ENCODE results near the gene OR5A2.
"Not testable (repeated sequence)": the region's sequence is repeated elsewhere in the genome, so short reads cannot be mapped to it uniquely, and the experiment has no call there.

Gene OR5A2, protein sequence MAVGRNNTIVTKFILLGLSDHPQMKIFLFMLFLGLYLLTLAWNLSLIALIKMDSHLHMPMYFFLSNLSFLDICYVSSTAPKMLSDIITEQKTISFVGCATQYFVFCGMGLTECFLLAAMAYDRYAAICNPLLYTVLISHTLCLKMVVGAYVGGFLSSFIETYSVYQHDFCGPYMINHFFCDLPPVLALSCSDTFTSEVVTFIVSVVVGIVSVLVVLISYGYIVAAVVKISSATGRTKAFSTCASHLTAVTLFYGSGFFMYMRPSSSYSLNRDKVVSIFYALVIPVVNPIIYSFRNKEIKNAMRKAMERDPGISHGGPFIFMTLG

DNA sequence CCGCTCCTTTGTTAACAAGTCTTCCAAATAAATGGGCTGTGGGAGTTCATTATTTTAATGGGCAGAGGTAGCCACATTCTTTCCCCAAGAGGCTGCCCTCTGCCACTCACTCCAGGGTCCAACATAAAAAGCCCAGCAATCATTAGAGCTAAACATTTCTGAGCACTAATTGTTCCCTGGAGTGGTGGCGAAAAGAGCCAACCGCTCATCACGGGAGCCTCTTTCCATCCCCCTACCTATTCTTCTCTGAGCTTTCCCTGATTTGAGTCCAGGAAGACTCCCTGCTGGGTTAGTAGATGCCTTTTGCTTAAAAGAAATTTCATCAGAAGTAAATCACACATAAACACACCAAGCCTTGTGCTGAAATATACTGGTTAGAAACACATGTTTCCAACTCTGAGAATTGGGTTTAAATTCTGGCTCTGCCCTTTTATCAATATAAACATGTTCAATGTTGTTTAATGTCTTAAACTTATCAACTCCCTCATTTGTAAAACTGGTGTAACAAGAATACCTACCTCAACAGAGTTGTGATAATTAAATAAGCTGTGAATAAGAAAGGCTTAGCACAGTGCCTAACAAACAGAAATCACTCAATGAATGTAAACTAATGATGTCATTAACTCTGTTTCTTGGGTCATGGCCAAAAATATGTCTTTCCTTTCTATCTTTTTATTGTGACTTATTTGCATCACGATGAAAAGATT lies at the start of gene OR5A2:
Gene OR5A2 (minus strand): TSS at position 53 of the 707 bp plus-strand sequence. CDS start 3,460 bp downstream, outside the sequence.
- TF ChIP-seq JUND (IDR thresholded peaks at IDR 0.05; ENCODE audit: low read depth): no peak
- in situ Hi-C loops (cut with HindIII; ENCODE audit: low pct_unique_long_range_greater_than_20kb, low sequenced_read_pairs): no loop called here
- DNase-seq (ENCODE audit: low read depth in 1 of 2, low spot score in 1 of 2): no peak

DNA sequence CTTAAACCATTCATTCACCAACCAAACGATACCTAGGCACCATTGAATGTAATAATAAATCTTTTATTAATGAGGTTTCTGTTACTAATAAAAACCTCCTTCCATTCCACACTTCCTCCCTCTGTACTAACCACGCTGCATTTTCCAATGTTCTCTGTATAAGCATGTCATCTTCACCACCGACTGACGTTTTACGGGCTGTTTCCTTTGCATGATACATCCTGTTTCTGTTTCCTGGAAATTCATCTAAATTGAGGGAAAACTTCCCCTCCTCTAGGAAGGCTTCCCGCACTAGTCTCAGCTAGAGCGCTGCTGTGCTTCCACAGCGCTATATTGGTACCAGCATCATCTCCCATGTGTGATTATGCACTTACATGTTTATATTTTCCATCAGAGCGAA lies 49.0 kb upstream of the OR5A2 start:
- TF ChIP-seq JUND (IDR thresholded peaks at IDR 0.05; ENCODE audit: low read depth): no peak
- DNase-seq (ENCODE audit: low read depth in 1 of 2, low spot score in 1 of 2): no peak
- in situ Hi-C loops (cut with HindIII; ENCODE audit: low pct_unique_long_range_greater_than_20kb, low sequenced_read_pairs): no loop called here

DNA sequence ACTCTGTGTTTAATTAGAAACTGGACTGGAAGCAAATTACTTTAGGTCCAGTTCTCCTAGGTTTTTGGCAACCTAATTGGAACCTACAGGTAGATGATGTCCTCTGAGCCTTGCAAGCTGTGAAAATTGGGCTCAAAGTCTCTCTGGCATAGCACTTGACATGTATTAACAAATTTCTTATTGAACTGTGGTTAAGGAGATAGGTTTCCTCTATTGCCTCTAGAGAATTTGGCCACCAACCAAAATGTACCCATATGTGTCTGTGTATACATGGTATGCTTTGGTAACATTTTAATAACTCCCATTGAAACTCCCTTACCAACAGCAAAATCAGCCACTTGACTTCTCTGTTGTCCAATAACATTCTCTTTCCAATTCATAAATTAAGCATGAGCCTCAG lies 46.8 kb upstream of the OR5A2 start, which contains the start of gene OR4D10:
Gene OR4D10 (plus strand): TSS at position 301 of the 400 bp plus-strand sequence. CDS start 4,115 bp downstream, outside the sequence.
- DNase-seq (ENCODE audit: low read depth in 1 of 2, low spot score in 1 of 2): no peak
- TF ChIP-seq JUND (IDR thresholded peaks at IDR 0.05; ENCODE audit: low read depth): no peak
- in situ Hi-C loops (cut with HindIII; ENCODE audit: low pct_unique_long_range_greater_than_20kb, low sequenced_read_pairs): no loop called here

DNA sequence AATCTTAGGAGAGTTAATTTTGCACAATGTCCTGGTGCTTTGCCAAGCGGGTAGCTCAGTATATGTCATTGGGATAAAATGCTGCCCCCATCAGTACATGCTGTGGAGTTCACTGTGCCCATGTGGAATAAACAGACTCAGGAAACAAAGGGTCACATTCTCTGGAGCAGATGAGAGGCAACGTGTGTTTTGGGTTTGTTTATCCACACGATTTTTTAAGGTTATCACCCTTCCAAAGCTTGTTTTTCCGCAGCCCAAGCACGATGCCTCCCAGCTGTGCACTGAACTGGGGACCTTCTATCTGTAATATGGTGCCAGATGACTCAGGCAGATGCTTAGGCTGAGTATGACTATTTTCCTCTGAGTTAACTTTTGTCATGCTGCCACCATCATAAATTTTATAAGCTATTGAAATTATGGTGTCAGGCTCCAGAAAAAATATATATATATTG lies 37.0 kb upstream of the OR5A2 start:
- in situ Hi-C loops (cut with HindIII; ENCODE audit: low pct_unique_long_range_greater_than_20kb, low sequenced_read_pairs): no loop called here

DNA sequence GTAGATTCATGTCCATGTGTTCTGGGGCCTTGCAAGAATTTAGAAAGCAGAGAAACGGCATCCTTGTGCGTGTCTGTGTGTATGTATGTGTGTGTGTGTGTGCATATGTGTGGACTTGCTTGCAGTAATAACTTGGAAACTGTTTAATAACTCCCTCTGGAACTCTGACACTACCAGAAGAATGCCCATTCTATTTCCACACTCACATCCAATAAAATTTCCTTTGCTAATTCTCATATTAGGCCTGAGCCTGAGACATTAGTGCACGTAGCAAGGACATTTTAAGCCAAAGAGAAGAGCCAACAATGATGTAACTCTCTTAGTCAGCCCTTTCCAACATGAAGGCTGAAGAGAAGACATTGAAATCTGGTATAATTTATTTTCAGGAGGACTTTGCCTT lies 33.7 kb upstream of the OR5A2 start:
- no peak for DNase-seq (ENCODE audit: low read depth in 1 of 2, low spot score in 1 of 2)
- TF ChIP-seq JUND (IDR thresholded peaks at IDR 0.05; ENCODE audit: low read depth): no peak
- in situ Hi-C loops (cut with HindIII; ENCODE audit: low pct_unique_long_range_greater_than_20kb, low sequenced_read_pairs): no loop called here

More for the DNA sequence above, 37.0 kb upstream of the OR5A2 start:
- DNase-seq (ENCODE audit: low read depth in 1 of 2, low spot score in 1 of 2): no peak
- no peak for TF ChIP-seq JUND (IDR thresholded peaks at IDR 0.05; ENCODE audit: low read depth)

DNA sequence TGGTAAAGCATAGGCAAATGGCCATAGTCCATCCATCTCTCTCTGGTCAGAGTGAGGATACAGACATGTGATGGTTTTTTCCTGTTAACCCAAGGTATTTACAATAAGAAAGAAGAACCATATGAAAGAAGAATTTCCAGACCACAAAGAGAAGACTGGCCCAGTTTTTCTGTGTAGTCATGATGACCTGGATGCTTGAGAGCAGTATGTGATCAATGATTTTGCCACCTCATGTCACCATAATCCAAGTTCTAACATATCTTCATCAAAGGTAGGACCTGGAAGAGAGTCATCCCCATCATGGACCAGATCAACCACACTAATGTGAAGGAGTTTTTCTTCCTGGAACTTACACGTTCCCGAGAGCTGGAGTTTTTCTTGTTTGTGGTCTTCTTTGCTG lies 30.4 kb upstream of the OR5A2 start, which contains the start of gene OR4D6:
Gene OR4D6 (plus strand): TSS at position 301 of the 400 bp plus-strand sequence. CDS start 0 bp downstream, at position 301.
- no peak for TF ChIP-seq JUND (IDR thresholded peaks at IDR 0.05; ENCODE audit: low read depth)
- in situ Hi-C loops (cut with HindIII; ENCODE audit: low pct_unique_long_range_greater_than_20kb, low sequenced_read_pairs): no loop called here
- DNase-seq (ENCODE audit: low read depth in 1 of 2, low spot score in 1 of 2): no peak

DNA sequence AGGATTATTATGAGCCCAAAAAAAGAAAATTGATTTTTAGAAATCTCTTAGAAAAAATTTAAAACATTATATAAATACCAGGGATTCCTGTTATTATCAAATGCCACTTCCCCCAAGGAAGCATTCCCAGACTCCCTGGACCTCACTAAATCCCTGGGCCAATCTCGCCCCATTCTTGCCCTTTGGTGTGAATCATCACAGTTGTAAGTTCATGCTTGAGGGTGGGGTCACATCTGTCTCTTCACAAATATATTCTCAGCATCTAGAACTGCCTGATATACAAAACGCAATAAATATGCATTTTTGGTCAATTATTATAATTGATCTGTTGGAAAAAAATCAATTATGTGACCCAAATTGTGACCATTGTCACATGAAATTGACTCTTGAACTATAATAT lies 22.3 kb upstream of the OR5A2 start:
- TF ChIP-seq JUND (IDR thresholded peaks at IDR 0.05; ENCODE audit: low read depth): no peak
- in situ Hi-C loops (cut with HindIII; ENCODE audit: low pct_unique_long_range_greater_than_20kb, low sequenced_read_pairs): no loop called here
- DNase-seq (ENCODE audit: low read depth in 1 of 2, low spot score in 1 of 2): no peak

DNA sequence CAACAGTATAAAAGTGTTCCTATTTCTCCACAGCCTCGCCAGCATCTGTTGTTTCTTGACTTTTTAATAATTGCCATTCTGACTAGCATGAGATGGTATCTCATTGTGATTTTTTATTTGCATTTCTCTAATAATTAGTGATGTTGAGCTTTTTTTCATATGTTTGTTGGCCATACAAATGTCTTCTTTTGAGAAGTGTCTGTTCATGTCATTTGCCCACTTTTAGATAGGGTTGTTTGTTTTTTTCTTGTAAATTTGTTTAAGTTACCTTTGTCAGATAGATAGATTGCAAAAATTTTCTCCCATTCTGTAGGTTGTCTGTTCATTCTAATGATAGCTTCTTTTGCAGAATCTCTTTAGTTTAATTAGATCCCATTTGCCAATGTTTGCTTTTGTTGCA lies 19.4 kb upstream of the OR5A2 start:
- in situ Hi-C loops (cut with HindIII; ENCODE audit: low pct_unique_long_range_greater_than_20kb, low sequenced_read_pairs); DNase-seq (ENCODE audit: low read depth in 1 of 2, low spot score in 1 of 2): not testable (repeated sequence)

DNA sequence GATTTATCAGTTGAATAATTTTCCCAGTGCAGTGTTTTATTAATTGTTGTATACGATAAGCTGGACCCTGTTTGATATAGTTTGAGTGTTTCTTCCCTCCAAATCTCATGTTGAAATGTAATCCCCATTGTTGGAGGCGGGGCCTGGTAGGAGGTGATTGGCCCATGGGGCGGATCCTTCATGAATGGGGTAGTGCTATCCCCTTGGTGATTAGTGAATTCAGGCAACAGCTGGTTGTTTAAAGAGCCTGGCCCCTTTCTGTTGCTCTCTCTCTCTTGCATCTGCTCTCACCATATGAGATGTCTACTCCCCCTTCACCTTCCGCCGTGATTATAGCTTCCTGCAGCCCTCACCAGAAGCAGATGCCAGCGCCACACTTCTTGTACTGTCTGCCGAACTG lies 11.6 kb upstream of the OR5A2 start:
- no peak for TF ChIP-seq JUND (IDR thresholded peaks at IDR 0.05; ENCODE audit: low read depth)
- in situ Hi-C loops (cut with HindIII; ENCODE audit: low pct_unique_long_range_greater_than_20kb, low sequenced_read_pairs): no loop called here
- no peak for DNase-seq (ENCODE audit: low read depth in 1 of 2, low spot score in 1 of 2)

DNA sequence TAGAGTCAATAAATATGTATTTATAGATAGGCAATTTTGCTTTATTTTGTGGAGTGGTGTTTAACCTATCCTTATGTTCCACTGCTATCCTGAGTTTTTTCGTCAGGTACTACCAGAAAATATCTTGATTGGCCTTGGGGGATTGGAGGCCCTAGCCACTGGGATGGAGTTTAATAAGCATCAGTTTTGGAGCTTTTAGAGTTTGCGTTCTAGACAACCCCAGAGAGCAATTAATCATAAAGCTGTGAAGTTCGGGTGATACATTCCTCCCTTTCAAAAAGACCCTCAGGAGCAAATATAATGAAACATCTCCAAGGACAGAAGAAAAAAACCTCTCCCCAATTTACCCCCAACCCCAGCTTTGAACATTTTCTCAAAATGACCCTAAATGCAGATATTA lies 10.0 kb upstream of the OR5A2 start, which contains the start of gene OR5A1:
Gene OR5A1 (plus strand): TSS at position 301 of the 400 bp plus-strand sequence. CDS start 6,700 bp downstream, outside the sequence.
- TF ChIP-seq JUND (IDR thresholded peaks at IDR 0.05; ENCODE audit: low read depth): no peak
- in situ Hi-C loops (cut with HindIII; ENCODE audit: low pct_unique_long_range_greater_than_20kb, low sequenced_read_pairs): no loop called here
- DNase-seq (ENCODE audit: low read depth in 1 of 2, low spot score in 1 of 2): no peak

DNA sequence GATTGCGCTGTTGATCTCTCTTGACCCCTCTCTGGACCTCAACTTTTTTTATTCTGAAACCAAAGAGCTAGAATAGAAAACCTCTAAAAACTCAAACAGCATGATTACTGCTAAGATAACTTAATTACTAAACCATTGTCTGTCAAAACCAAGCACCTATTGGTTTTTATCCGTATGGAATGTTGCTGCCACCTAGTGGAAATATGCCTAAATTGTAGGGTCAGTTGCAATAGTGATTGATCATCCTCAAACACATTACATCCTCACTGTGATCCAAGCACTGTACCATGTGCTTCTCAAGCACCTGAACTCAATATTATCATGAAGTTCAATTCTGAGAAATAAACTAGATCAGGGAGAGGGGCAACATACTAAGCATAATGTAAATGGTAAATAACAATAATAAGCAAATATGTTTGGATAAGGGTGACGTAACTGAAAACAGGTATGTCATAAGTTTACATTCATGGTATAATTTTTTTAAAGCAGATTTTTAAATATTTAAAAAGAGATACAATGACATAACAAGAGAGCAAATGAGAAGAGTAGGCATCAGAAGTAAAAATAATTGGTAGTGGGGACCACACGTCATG lies 3.8 kb upstream of the OR5A2 start:
- in situ Hi-C loops (cut with HindIII; ENCODE audit: low pct_unique_long_range_greater_than_20kb, low sequenced_read_pairs): no loop called here
- peak; percentile 34 to 83 for DNase-seq (ENCODE audit: low read depth in 1 of 2, low spot score in 1 of 2)
- TF ChIP-seq JUND (IDR thresholded peaks at IDR 0.05; ENCODE audit: low read depth): no peak

DNA sequence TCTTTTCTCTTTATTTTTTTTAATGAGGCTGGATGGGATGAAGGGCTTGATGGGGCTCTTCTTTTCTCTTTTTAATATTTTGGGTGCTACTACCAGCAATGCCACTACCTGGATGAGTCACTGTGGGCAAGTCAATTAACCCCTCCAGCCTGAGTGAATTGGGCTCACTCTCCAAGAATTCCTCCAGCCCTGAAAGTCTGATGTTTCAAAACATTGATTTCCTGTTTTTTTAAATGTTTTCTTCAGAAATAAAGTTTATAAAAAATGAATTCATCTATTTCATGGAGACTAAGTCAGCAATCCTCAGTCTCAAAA lies 812 bp upstream of the OR5A2 start:
- no peak for DNase-seq (ENCODE audit: low read depth in 1 of 2, low spot score in 1 of 2)
- TF ChIP-seq JUND (IDR thresholded peaks at IDR 0.05; ENCODE audit: low read depth): no peak
- in situ Hi-C loops (cut with HindIII; ENCODE audit: low pct_unique_long_range_greater_than_20kb, low sequenced_read_pairs): no loop called here

DNA sequence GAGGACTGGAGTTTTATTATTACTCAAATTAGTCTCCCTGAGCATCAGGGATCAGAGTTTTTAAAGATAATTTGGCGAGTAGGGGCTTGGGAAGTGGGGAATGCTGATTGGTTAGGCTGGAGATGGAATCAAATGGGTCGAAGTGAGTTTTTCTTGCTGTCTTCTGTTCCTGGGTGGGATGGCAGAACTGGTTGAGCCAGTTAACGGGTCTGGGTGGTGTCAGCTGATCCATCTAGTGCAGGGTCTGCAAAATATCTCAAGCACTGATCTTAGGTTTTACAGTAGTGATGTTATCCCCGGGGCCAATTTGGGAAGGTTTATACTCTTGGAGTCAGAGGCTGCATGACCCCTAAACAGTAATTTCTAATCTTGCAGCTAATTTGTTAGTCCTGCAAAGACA lies 1.1 kb downstream of the OR5A2 start:
- no peak for TF ChIP-seq JUND (IDR thresholded peaks at IDR 0.05; ENCODE audit: low read depth)
- in situ Hi-C loops (cut with HindIII; ENCODE audit: low pct_unique_long_range_greater_than_20kb, low sequenced_read_pairs): no loop called here
- no peak for DNase-seq (ENCODE audit: low read depth in 1 of 2, low spot score in 1 of 2)

Measured in T47D (cell line).